HepG2 (cell line): ENCODE measurements around the gene STPG4. TPM values are rescaled to one million over a fixed set of nuclear protein-coding genes. Genes with fewer than 3 reads are reported as not detected.

Experiments
- AGO1 ChIP-seq: fragments of 200-400 bp; formaldehyde crosslinking; IDR thresholded peaks from 2 replicates; pipeline ENCODE4 v1.6.1; 2017; ENCODE audit warnings: mild to moderate bottlenecking, low read depth, low read length, moderate library complexity; ENCODE audit not compliant: poor library complexity, severe bottlenecking
- ARID2 ChIP-seq: sonication (generic); formaldehyde crosslinking; IDR thresholded peaks from 2 replicates; pipeline ENCODE4 v1.8.1; 2022; ENCODE audit warnings: mild to moderate bottlenecking, missing genetic modification reagents, borderline replicate concordance
- DNMT1 ChIP-seq: sonication (generic); formaldehyde crosslinking; IDR thresholded peaks from 2 replicates; pipeline ENCODE4 v1.5.1; 2020; ENCODE audit warnings: mild to moderate bottlenecking, missing genetic modification reagents
- EEA1 ChIP-seq: sonication (generic); formaldehyde crosslinking; IDR thresholded peaks from 2 replicates; pipeline ENCODE4 v1.5.1; 2020; ENCODE audit warnings: mild to moderate bottlenecking, missing genetic modification reagents, borderline replicate concordance
- HDAC1 ChIP-seq: sonication (generic); formaldehyde crosslinking; IDR thresholded peaks from 2 replicates; pipeline ENCODE4 v1.5.1; 2020; ENCODE audit warnings: mild to moderate bottlenecking, missing genetic modification reagents
- HES4 ChIP-seq: sonication (generic); formaldehyde crosslinking; IDR thresholded peaks from 2 replicates; pipeline ENCODE4 v1.9.0; 2021; ENCODE audit warnings: mild to moderate bottlenecking, missing genetic modification reagents, borderline replicate concordance
- HMGA1 ChIP-seq: sonication (generic); formaldehyde crosslinking; conservative IDR thresholded peaks from 2 replicates; pipeline ENCODE4 v1.4.0; 2020; ENCODE audit warnings: missing genetic modification reagents
- HNF4A ChIP-seq: sonication (generic); formaldehyde crosslinking; IDR thresholded peaks from 2 replicates; pipeline ENCODE4 v1.4.0; 2020; ENCODE audit warnings: missing genetic modification reagents
- KDM1A ChIP-seq: IDR thresholded peaks from 2 replicates; pipeline ENCODE4 v1.6.1; 2016; ENCODE audit warnings: missing compliant biosample characterization
- PAF1 ChIP-seq: IDR thresholded peaks from 2 replicates; pipeline ENCODE4 v1.6.1; 2016; ENCODE audit warnings: missing genetic modification reagents, missing compliant biosample characterization
- RBFOX2 ChIP-seq: fragments of 200-400 bp; formaldehyde crosslinking; IDR thresholded peaks from 2 replicates; pipeline ENCODE4 v1.6.1; 2017; ENCODE audit warnings: low read depth, mild to moderate bottlenecking, low read length
- SP2 ChIP-seq: sonication (generic); formaldehyde crosslinking; IDR thresholded peaks from 2 replicates; pipeline ENCODE4 v1.5.1; 2020; ENCODE audit warnings: mild to moderate bottlenecking, missing genetic modification reagents
- SRF ChIP-seq: IDR thresholded peaks from 2 replicates; pipeline ENCODE4 v1.6.1; 2011; ENCODE audit warnings: mild to moderate bottlenecking, low read depth, low read length, moderate library complexity
- U2AF1 ChIP-seq: fragments of 200-400 bp; formaldehyde crosslinking; optimal IDR thresholded peaks from 2 replicates; pipeline ENCODE3; 2017; ENCODE audit warnings: mild to moderate bottlenecking, low read depth, low read length
- ZC3H4 ChIP-seq: sonication (generic); formaldehyde crosslinking; IDR thresholded peaks from 2 replicates; pipeline ENCODE4 v1.4.0; 2020; ENCODE audit warnings: missing genetic modification reagents, borderline replicate concordance
- ZNF274 ChIP-seq: sonication (generic); formaldehyde crosslinking; IDR thresholded peaks from 2 replicates; pipeline ENCODE4 v1.5.1; 2020; ENCODE audit warnings: mild to moderate bottlenecking, missing genetic modification reagents
- ZNF292 ChIP-seq: sonication (generic); formaldehyde crosslinking; IDR thresholded peaks from 2 replicates; pipeline ENCODE4 v1.8.1; 2022; ENCODE audit warnings: mild to moderate bottlenecking, low read depth, missing genetic modification reagents, borderline replicate concordance
- ZNF3 ChIP-seq: IDR thresholded peaks from 2 replicates; pipeline ENCODE4 v1.7.0; 2017; ENCODE audit warnings: inconsistent platforms
- ZNF331 ChIP-seq: sonication (generic); formaldehyde crosslinking; IDR thresholded peaks from 2 replicates; pipeline ENCODE4 v1.4.0; 2020; ENCODE audit warnings: missing genetic modification reagents
- ZNF644 ChIP-seq: IDR thresholded peaks from 2 replicates; pipeline ENCODE4 v1.6.1; 2016; ENCODE audit warnings: low read depth
- ZNF737 ChIP-seq: sonication (generic); formaldehyde crosslinking; IDR thresholded peaks from 2 replicates; pipeline ENCODE4 v1.5.0; 2020; ENCODE audit warnings: missing genetic modification reagents, mild to moderate bottlenecking, borderline replicate concordance
- ZNF841 ChIP-seq: sonication (generic); formaldehyde crosslinking; IDR thresholded peaks from 2 replicates; pipeline ENCODE4 v1.8.1; 2023; ENCODE audit warnings: missing genetic modification reagents, borderline replicate concordance
- ZNF879 ChIP-seq: sonication (generic); formaldehyde crosslinking; IDR thresholded peaks from 2 replicates; pipeline ENCODE4 v1.8.1; 2023; ENCODE audit warnings: missing genetic modification reagents
- polyA plus RNA-seq, 8 experiments: library from polyadenylated mRNA; depleted of rRNA in 3 of 8; stranded (reverse) in 7 of 8; unstranded in 1 of 8; fragments of >200 nt; fragmentation: Illumina TruSeq in 4 of 8; extraction: Trizol in 4 of 8; gene quantifications; 2 replicates each; pipeline versions ENCODE4 v1.2.1 to v1.2.3, GENCODE V29; 2011 to 2016; ENCODE audit warnings: low read depth in 4 of 8, missing spikeins in 1 of 8, mixed read lengths in 1 of 8; ENCODE audit not compliant: insufficient read depth in 1 of 8
- total RNA-seq, 5 experiments: library from RNA; depleted of rRNA; stranded (reverse); fragments of >200 nt; fragmentation: Illumina TruSeq; extraction: Trizol; gene quantifications; 2 replicates each; pipeline ENCODE4 v1.2.3, GENCODE V29; 2016; ENCODE audit warnings: low read depth in 1 of 5
- TF ChIP-seq, protein P1 (sequence below): sonication (generic); formaldehyde crosslinking; IDR thresholded peaks from 2 replicates; pipeline ENCODE4 v1.4.0; 2020; ENCODE audit warnings: missing genetic modification reagents
- TF ChIP-seq, protein P2 (sequence below): sonication (generic); formaldehyde crosslinking; IDR thresholded peaks from 2 replicates; pipeline ENCODE4 v1.9.0; 2021; ENCODE audit warnings: missing genetic modification reagents, borderline replicate concordance

STPG4 gene
- total and polyA plus RNA-seq, 2 of the 13 experiments (the other 11 are each of a cell fraction or from before 2014, with no cell fraction given) = 0.11 to 0.15 TPM

DNA sequence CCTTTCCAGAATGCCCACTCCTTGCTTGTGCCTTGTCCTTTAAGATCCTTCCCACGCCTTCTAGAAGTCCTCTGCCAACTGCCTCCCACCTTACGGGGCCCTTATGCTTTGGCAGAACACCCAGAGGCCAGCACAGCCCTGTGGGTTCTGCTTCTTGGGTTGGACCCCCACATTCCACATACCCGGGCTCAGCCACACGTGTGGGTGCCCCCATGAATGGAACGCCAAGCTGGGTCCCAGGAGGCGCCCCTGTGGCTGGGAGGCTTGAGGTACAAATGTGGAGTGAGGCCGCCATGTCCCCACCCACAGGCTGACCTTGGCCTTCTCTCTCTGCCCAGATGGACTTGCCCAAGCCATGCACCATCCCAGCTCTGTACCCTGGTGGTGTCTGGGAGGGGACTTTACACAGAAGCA lies 74.2 kb downstream of the STPG4 start (continued):
- no peak for TF ChIP-seq ZNF879 (CRISPR knock-in tag)
- no peak for TF ChIP-seq ZNF331 (CRISPR knock-in tag)
- no peak for TF ChIP-seq U2AF1
- no peak for TF ChIP-seq HMGA1
- no peak for TF ChIP-seq PAF1
- TF ChIP-seq KDM1A (CRISPR knock-in tag) = no peak
- TF ChIP-seq SP2 = no peak
- TF ChIP-seq EEA1 = no peak
- TF ChIP-seq, protein P1, sequence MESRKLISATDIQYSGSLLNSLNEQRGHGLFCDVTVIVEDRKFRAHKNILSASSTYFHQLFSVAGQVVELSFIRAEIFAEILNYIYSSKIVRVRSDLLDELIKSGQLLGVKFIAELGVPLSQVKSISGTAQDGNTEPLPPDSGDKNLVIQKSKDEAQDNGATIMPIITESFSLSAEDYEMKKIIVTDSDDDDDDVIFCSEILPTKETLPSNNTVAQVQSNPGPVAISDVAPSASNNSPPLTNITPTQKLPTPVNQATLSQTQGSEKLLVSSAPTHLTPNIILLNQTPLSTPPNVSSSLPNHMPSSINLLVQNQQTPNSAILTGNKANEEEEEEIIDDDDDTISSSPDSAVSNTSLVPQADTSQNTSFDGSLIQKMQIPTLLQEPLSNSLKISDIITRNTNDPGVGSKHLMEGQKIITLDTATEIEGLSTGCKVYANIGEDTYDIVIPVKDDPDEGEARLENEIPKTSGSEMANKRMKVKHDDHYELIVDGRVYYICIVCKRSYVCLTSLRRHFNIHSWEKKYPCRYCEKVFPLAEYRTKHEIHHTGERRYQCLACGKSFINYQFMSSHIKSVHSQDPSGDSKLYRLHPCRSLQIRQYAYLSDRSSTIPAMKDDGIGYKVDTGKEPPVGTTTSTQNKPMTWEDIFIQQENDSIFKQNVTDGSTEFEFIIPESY (CRISPR knock-in tag) = peak; percentile 86
- TF ChIP-seq SRF = no peak
- TF ChIP-seq ZC3H4 (CRISPR knock-in tag) = peak; percentile 41; the same call in 1 of the 2 replicates
- TF ChIP-seq ARID2 (CRISPR knock-in tag) = no peak
- 0 out of 2 replicates have a peak, but pooled peaks have one; percentile 22 for TF ChIP-seq RBFOX2
- no peak for TF ChIP-seq HES4 (CRISPR knock-in tag)
- no peak for TF ChIP-seq ZNF3 (CRISPR knock-in tag)
- no peak for TF ChIP-seq ZNF841
- TF ChIP-seq ZNF737 = no peak
- TF ChIP-seq ZNF274 (CRISPR knock-in tag) = no peak
- TF ChIP-seq HDAC1 = 0 out of 2 replicates have a peak, but pooled peaks have one; percentile 34
- peak; percentile 88 for TF ChIP-seq ZNF644 (CRISPR knock-in tag)
- TF ChIP-seq, protein P2, sequence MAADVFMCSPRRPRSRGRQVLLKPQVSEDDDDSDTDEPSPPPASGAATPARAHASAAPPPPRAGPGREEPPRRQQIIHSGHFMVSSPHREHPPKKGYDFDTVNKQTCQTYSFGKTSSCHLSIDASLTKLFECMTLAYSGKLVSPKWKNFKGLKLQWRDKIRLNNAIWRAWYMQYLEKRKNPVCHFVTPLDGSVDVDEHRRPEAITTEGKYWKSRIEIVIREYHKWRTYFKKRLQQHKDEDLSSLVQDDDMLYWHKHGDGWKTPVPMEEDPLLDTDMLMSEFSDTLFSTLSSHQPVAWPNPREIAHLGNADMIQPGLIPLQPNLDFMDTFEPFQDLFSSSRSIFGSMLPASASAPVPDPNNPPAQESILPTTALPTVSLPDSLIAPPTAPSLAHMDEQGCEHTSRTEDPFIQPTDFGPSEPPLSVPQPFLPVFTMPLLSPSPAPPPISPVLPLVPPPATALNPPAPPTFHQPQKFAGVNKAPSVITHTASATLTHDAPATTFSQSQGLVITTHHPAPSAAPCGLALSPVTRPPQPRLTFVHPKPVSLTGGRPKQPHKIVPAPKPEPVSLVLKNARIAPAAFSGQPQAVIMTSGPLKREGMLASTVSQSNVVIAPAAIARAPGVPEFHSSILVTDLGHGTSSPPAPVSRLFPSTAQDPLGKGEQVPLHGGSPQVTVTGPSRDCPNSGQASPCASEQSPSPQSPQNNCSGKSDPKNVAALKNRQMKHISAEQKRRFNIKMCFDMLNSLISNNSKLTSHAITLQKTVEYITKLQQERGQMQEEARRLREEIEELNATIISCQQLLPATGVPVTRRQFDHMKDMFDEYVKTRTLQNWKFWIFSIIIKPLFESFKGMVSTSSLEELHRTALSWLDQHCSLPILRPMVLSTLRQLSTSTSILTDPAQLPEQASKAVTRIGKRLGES (CRISPR knock-in tag) = no peak
- peak; percentile 59 for TF ChIP-seq AGO1
- no peak for TF ChIP-seq DNMT1
- 0 out of 2 replicates have a peak, but pooled peaks have one; percentile 17 for TF ChIP-seq ZNF292
- peak; percentile 66 for TF ChIP-seq HNF4A (CRISPR knock-in tag)
